ENCODE measurements around the gene SERINC3. TPM values are rescaled to one million over a fixed set of nuclear protein-coding genes. Genes with fewer than 3 reads are reported as not detected.
A peak's percentile ranks its signal among the peaks of the same experiment; 100 is the strongest.

SERINC3 gene
- total RNA-seq, 3 donors from 2014 or later = 91.1 to 254 (median 100) TPM

DNA sequence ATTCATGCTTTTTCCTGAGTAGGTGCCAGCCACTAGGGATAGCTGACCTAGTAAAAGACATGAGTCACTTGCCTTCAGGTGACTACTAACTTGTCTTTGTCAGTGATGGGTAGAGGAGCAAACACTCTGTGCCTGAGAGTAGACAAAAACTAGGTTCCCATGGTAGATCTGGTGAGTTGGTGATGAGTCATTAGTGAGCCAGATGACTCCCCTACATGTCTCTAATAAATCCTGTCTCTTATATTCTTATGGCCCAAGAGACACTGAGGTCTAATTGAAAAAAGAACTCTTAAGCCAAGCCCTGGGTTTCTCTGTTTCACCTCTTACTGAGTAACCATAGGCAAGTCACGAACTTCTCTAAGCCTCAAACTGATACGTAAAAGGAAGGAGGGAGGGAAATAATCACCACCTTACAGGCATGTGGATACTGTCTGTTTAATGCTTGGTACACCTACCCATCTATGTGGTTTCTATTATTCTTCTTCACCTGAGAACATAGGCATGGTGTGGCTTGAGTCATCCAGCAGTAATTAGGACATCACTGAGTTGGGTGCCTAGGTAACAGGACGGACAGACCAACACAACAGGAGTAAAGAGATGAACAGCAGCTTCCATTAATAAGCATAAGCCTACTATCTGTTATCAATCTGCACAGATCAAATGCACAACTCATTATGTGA is 25.9 kb downstream of the SERINC3 start:
- Histone ChIP-seq H3K27me3 (no peaks in the 10 kb centered on the region), H3K4me1 (no peaks in the 10 kb centered on the region), H3K27ac (peak overlapping the region; percentile 5 to 84), H3K4me3 (no peak overlapping the region), H3K36me3 (no peaks in the 10 kb centered on the region), H3K9me3 (no peaks in the 10 kb centered on the region)
- intact Hi-C loops (cut with DNase I; ENCODE audit: low total_unique reads) = loop anchor here (2.0 kb wide), 1 partner anchor 19 kb away; no protein-coding TSS in a partner anchor
- no peak for DNase-seq (ENCODE audit: low spot score in 2 of 2)
- TF ChIP-seq POLR2A (IDR thresholded peaks at IDR 0.05) (no peak), POLR2AphosphoS5 (IDR thresholded peaks at IDR 0.05) (no peak)
- TF ChIP-seq, protein P1, sequence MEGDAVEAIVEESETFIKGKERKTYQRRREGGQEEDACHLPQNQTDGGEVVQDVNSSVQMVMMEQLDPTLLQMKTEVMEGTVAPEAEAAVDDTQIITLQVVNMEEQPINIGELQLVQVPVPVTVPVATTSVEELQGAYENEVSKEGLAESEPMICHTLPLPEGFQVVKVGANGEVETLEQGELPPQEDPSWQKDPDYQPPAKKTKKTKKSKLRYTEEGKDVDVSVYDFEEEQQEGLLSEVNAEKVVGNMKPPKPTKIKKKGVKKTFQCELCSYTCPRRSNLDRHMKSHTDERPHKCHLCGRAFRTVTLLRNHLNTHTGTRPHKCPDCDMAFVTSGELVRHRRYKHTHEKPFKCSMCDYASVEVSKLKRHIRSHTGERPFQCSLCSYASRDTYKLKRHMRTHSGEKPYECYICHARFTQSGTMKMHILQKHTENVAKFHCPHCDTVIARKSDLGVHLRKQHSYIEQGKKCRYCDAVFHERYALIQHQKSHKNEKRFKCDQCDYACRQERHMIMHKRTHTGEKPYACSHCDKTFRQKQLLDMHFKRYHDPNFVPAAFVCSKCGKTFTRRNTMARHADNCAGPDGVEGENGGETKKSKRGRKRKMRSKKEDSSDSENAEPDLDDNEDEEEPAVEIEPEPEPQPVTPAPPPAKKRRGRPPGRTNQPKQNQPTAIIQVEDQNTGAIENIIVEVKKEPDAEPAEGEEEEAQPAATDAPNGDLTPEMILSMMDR (IDR thresholded peaks at IDR 0.05) = no peak

- no peak for DNase-seq (ENCODE audit: low spot score in 2 of 2)
- Histone ChIP-seq H3K27ac (peak overlapping the region; percentile 23 to 84), H3K36me3 (no peaks in the 10 kb centered on the region), H3K27me3 (no peaks in the 10 kb centered on the region), H3K4me1 (no peaks in the 10 kb centered on the region), H3K9me3 (no peaks in the 10 kb centered on the region), H3K4me3 (no peak overlapping the region)
- TF ChIP-seq, protein P1 (IDR thresholded peaks at IDR 0.05) = no peak
- TF ChIP-seq POLR2AphosphoS5 (IDR thresholded peaks at IDR 0.05) = peak in 1 of 3 donors; percentile 18
- intact Hi-C loops (cut with DNase I; ENCODE audit: low total_unique reads) = no loop called here
Observed at GRCh38 chr20:44495257-44495656, 26.6 kb downstream of the SERINC3 start.

GRCh38 chr20:44494681-44495080 is 27.2 kb downstream of the SERINC3 start:
- no peak for DNase-seq (ENCODE audit: low spot score in 2 of 2)
- no peaks in the 10 kb centered on the region for H3K36me3 ChIP-seq
- peak overlapping the region; percentile 23 to 84 for H3K27ac ChIP-seq
- H3K4me3 ChIP-seq = no peak overlapping the region
- H3K9me3 ChIP-seq = no peaks in the 10 kb centered on the region
- no peaks in the 10 kb centered on the region for H3K4me1 ChIP-seq
- intact Hi-C loops (cut with DNase I; ENCODE audit: low total_unique reads) = no loop called here
- H3K27me3 ChIP-seq = no peaks in the 10 kb centered on the region
- TF ChIP-seq POLR2A (IDR thresholded peaks at IDR 0.05) (no peak), POLR2AphosphoS5 (IDR thresholded peaks at IDR 0.05) (no peak)
- TF ChIP-seq, protein P1 (IDR thresholded peaks at IDR 0.05) = no peak

GRCh38 chr20:44494266-44494665 is 27.6 kb downstream of the SERINC3 start:
- Histone ChIP-seq H3K27me3 (no peaks in the 10 kb centered on the region), H3K27ac (peak overlapping the region in 1 of 2 donors; percentile 84), H3K4me3 (no peak overlapping the region), H3K9me3 (no peaks in the 10 kb centered on the region), H3K36me3 (no peaks in the 10 kb centered on the region), H3K4me1 (no peaks in the 10 kb centered on the region)
- no peak for DNase-seq (ENCODE audit: low spot score in 2 of 2)
- TF ChIP-seq, protein P1 (IDR thresholded peaks at IDR 0.05) = no peak
- TF ChIP-seq POLR2A (IDR thresholded peaks at IDR 0.05) (no peak), POLR2AphosphoS5 (IDR thresholded peaks at IDR 0.05) (no peak)
- intact Hi-C loops (cut with DNase I; ENCODE audit: low total_unique reads) = no loop called here

GRCh38 chr20:44491635-44492395 is 30.1 kb downstream of the SERINC3 start:
- Histone ChIP-seq H3K4me3 (no peak overlapping the region), H3K27me3 (no peaks in the 10 kb centered on the region), H3K9me3 (no peaks in the 10 kb centered on the region), H3K27ac (peak overlapping the region; percentile 37 to 82), H3K36me3 (no peaks in the 10 kb centered on the region), H3K4me1 (no peaks in the 10 kb centered on the region)
- TF ChIP-seq POLR2A (IDR thresholded peaks at IDR 0.05) = no peak
- TF ChIP-seq POLR2AphosphoS5 (IDR thresholded peaks at IDR 0.05) = no peak
- TF ChIP-seq, protein P1 (IDR thresholded peaks at IDR 0.05) = no peak
- intact Hi-C loops (cut with DNase I; ENCODE audit: low total_unique reads) = no loop called here
- no peak for DNase-seq (ENCODE audit: low spot score in 2 of 2)

Data from breast epithelium (tissue), 4 donors.